GM19025 (cell line): ENCODE data around the gene FNBP1L.

Experiments
- ATAC-seq: cut with Tn5 transposase; IDR thresholded peaks from one replicate; pipeline ENCODE4 v1.9.1; 2021; ENCODE audit warnings: mild to moderate bottlenecking, low read depth, moderate library complexity; ENCODE audit not compliant: unreplicated experiment

FNBP1L gene

DNA sequence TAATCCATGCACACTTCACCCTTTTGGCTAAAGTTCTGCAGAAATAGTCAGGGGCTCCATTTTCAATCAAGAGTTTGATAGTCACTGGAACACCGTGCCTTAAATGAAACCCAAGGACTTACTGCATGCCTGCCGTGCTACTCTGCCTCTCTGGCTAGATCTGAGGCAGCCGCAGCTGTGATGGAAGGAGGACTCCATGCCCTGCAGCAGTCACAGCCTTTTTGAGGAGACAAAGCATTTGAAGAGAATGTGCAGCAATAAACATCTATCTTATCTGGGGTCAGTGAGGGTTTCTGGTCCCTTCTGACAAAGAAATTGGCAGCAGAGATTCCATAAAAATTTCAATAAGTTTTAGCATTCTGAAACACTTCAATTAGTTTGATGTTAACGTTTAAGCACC is 155.7 kb downstream of the FNBP1L start:
- ATAC-seq = no peak
